Measurements from ENCODE around the gene PDE6B. TPM values are rescaled to one million over a fixed set of nuclear protein-coding genes. Genes with fewer than 3 reads are reported as not detected.

PDE6B gene
- total RNA-seq, 1 donor from 2014 or later, result 2.3 TPM

GRCh38 chr4:578451-579443 lies 46.6 kb upstream of the PDE6B start:
- Mint-ChIP-seq H3K27me3 (ENCODE audit: unreplicated experiment) (peaks cover 25% of the 10 kb centered on the region), H3K36me3 (ENCODE audit: unreplicated experiment) (peaks cover 7% of the 10 kb centered on the region), H3K9me3 (ENCODE audit: unreplicated experiment) (peaks cover 18% of the 10 kb centered on the region), H3K4me1 (ENCODE audit: low read depth, unreplicated experiment) (peaks cover 21% of the 10 kb centered on the region), H3K4me3 (ENCODE audit: unreplicated experiment) (peak overlapping the region; percentile 95), H3K27ac (ENCODE audit: unreplicated experiment) (no peak overlapping the region)
- TF ChIP-seq CTCF (IDR thresholded peaks at IDR 0.05; ENCODE audit: partially characterized antibody, unreplicated experiment), result no peak
- DNase-seq, result no peak

GRCh38 chr4:579543-580175 lies 45.7 kb upstream of the PDE6B start:
- H3K36me3 Mint-ChIP-seq (ENCODE audit: unreplicated experiment), result peaks cover 14% of the 10 kb centered on the region
- peaks cover 13% of the 10 kb centered on the region for H3K9me3 Mint-ChIP-seq (ENCODE audit: unreplicated experiment)
- no peak overlapping the region for H3K27ac Mint-ChIP-seq (ENCODE audit: unreplicated experiment)
- H3K27me3 Mint-ChIP-seq (ENCODE audit: unreplicated experiment), result peaks cover 18% of the 10 kb centered on the region
- H3K4me3 Mint-ChIP-seq (ENCODE audit: unreplicated experiment), result peak overlapping the region; percentile 3
- H3K4me1 Mint-ChIP-seq (ENCODE audit: low read depth, unreplicated experiment), result peaks cover 15% of the 10 kb centered on the region
- no peak for DNase-seq
- no peak for TF ChIP-seq CTCF (IDR thresholded peaks at IDR 0.05; ENCODE audit: partially characterized antibody, unreplicated experiment)

- peaks cover 13% of the 10 kb centered on the region for H3K9me3 Mint-ChIP-seq (ENCODE audit: unreplicated experiment)
- no peak for TF ChIP-seq CTCF (IDR thresholded peaks at IDR 0.05; ENCODE audit: partially characterized antibody, unreplicated experiment)
- H3K4me3 Mint-ChIP-seq (ENCODE audit: unreplicated experiment), result no peak overlapping the region
- H3K4me1 Mint-ChIP-seq (ENCODE audit: low read depth, unreplicated experiment), result peaks cover 20% of the 10 kb centered on the region
- peaks cover 18% of the 10 kb centered on the region for H3K27me3 Mint-ChIP-seq (ENCODE audit: unreplicated experiment)
- peaks cover 14% of the 10 kb centered on the region for H3K36me3 Mint-ChIP-seq (ENCODE audit: unreplicated experiment)
- no peak for DNase-seq
- no peak overlapping the region for H3K27ac Mint-ChIP-seq (ENCODE audit: unreplicated experiment)
Measured at GRCh38 chr4:581181-581580, 44.2 kb upstream of the PDE6B start.

- Mint-ChIP-seq H3K27ac (ENCODE audit: unreplicated experiment) (no peak overlapping the region), H3K36me3 (ENCODE audit: unreplicated experiment) (peaks cover 14% of the 10 kb centered on the region), H3K27me3 (ENCODE audit: unreplicated experiment) (peaks cover 17% of the 10 kb centered on the region), H3K4me3 (ENCODE audit: unreplicated experiment) (no peak overlapping the region), H3K4me1 (ENCODE audit: low read depth, unreplicated experiment) (peaks cover 22% of the 10 kb centered on the region), H3K9me3 (ENCODE audit: unreplicated experiment) (peaks cover 12% of the 10 kb centered on the region)
- DNase-seq, result no peak
- TF ChIP-seq CTCF (IDR thresholded peaks at IDR 0.05; ENCODE audit: partially characterized antibody, unreplicated experiment), result no peak
Measured at GRCh38 chr4:581753-582361, 43.5 kb upstream of the PDE6B start.
